Endothelial cell of umbilical vein (primary cell): ENCODE data around the gene PDXDC1.
"Not testable (repeated sequence)": the region's sequence is repeated elsewhere in the genome, so short reads cannot be mapped to it uniquely, and the experiment has no call there.

ENCODE experiments used
- EZH2 ChIP-seq: IDR thresholded peaks from 2 replicates; pipeline ENCODE4 v1.6.1; 2012; ENCODE audit warnings: borderline replicate concordance, low read depth, mild to moderate bottlenecking, moderate library complexity, low read length, inconsistent platforms; ENCODE audit not compliant: severe bottlenecking
- POLR2A ChIP-seq: IDR thresholded peaks from 2 replicates; pipeline ENCODE4 v1.6.1; 2012; ENCODE audit warnings: low read depth, mild to moderate bottlenecking, control low read depth, low read length
- TF ChIP-seq, protein P1 (sequence below), 2 donors: IDR thresholded peaks; 1 replicate in 1 of 2; 2 replicates in 1 of 2; pipeline ENCODE4 v1.5.1; 2011; ENCODE audit warnings: low read length in 2 of 2, mild to moderate bottlenecking in 2 of 2, moderate library complexity in 2 of 2, control low read depth in 1 of 2, inconsistent platforms in 1 of 2, low read depth in 1 of 2; ENCODE audit not compliant: insufficient read depth in 1 of 2; ENCODE audit errors: extremely low read depth in 1 of 2
- TF ChIP-seq, protein P2 (sequence below): IDR thresholded peaks from 2 replicates; pipeline ENCODE4 v1.6.1; 2011; ENCODE audit not compliant: insufficient read depth, insufficient read length

DNA sequence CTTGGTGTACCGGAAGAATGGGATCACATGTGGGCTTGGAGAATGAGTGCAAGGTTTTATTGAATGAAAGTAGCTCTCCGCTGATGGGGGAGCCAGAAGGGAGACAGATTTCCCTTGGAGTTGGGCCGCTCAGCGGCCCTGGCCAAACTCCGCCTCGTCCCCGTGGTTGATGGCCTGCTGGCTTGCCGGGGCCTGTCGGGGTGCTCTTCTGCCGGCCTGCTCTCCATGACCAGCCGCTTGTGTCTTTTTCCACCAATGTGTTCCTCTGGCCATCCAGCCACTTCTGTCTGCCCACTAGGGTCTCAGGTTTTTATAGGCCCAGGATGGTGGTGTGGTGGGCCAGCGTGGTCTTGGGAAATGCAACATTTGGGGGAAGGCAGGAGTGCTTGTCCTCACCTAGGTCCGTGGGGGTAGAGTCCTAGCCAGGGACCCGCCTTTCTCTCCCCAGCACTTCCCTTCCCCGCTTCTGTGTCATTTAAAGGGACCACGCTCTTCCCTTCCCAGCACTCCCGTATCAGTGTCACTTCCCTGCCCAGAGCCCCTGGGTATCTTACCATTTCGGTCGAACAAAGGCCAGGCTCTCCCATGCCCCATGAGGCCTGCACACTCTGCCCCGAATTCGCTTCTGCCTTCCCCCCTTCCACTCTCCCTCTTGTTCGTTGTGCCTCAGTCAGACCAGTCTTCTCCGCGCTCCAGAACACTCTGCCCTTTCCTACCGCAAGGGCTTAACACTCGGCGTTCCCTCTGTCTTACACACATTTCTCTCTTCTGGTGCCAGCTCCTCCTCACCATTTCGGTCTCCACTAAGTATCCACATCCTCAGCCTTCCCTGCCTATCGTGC lies 52.9 kb downstream of the PDXDC1 start:
- TF ChIP-seq POLR2A, EZH2: not testable (repeated sequence)
- TF ChIP-seq, protein P1, sequence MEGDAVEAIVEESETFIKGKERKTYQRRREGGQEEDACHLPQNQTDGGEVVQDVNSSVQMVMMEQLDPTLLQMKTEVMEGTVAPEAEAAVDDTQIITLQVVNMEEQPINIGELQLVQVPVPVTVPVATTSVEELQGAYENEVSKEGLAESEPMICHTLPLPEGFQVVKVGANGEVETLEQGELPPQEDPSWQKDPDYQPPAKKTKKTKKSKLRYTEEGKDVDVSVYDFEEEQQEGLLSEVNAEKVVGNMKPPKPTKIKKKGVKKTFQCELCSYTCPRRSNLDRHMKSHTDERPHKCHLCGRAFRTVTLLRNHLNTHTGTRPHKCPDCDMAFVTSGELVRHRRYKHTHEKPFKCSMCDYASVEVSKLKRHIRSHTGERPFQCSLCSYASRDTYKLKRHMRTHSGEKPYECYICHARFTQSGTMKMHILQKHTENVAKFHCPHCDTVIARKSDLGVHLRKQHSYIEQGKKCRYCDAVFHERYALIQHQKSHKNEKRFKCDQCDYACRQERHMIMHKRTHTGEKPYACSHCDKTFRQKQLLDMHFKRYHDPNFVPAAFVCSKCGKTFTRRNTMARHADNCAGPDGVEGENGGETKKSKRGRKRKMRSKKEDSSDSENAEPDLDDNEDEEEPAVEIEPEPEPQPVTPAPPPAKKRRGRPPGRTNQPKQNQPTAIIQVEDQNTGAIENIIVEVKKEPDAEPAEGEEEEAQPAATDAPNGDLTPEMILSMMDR (IDR thresholded peaks at IDR 0.05; ENCODE audit: extremely low read depth in 1 of 2, insufficient read depth in 1 of 2, low read depth in 1 of 2, low read length in 2 of 2): not testable (repeated sequence)
- TF ChIP-seq, protein P2, sequence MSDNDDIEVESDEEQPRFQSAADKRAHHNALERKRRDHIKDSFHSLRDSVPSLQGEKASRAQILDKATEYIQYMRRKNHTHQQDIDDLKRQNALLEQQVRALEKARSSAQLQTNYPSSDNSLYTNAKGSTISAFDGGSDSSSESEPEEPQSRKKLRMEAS: not testable (repeated sequence)
